HG03039 (cell line): ENCODE results near the gene KISS1.
"Not testable (repeated sequence)": the region's sequence is repeated elsewhere in the genome, so short reads cannot be mapped to it uniquely, and the experiment has no call there.

ENCODE experiments used
- ATAC-seq: cut with Tn5 transposase; IDR thresholded peaks from one replicate; pipeline ENCODE4 v1.9.1; 2021; ENCODE audit warnings: mild to moderate bottlenecking, moderate library complexity; ENCODE audit not compliant: unreplicated experiment

KISS1 gene, protein sequence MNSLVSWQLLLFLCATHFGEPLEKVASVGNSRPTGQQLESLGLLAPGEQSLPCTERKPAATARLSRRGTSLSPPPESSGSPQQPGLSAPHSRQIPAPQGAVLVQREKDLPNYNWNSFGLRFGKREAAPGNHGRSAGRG

DNA sequence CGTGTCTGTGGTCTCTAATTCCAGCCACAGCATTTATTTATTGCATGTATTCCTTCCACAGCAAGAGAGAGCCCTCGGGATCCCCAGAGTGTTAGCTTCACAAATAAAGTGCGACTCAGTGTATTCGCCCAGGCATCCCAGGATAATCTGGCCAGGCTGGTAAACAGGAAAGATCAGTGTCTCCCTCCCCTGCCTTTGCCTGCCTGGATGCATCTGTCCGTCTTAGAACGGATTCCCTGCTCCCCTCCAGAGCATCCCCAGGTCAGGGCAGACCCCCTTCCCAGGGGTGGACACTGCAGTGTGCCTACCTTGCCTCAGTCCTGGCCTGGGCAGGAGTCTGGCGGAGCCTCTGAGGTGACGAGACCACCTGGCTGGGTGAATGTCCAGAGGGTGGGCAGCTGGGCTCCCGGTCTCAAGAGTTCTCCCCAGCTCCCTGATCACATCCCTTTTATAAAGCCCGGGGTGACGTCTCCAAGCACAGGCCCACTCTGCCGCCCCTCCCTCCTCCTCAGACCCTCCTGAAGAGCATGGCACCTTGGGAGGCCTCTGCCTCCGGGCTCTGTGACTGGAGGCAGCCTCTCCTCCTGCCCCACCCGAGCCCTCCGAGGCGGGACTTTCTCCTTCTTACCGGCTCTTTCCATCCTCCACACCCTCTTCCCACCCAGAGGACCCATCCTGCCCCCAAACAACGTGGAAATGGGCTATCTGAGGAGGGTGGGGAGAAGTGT is at the start of gene KISS1:
TSS of gene KISS1 (minus strand) at position 424 of the 728 bp plus-strand sequence. CDS start 3,615 bp downstream, outside the sequence.
- no peak for ATAC-seq

DNA sequence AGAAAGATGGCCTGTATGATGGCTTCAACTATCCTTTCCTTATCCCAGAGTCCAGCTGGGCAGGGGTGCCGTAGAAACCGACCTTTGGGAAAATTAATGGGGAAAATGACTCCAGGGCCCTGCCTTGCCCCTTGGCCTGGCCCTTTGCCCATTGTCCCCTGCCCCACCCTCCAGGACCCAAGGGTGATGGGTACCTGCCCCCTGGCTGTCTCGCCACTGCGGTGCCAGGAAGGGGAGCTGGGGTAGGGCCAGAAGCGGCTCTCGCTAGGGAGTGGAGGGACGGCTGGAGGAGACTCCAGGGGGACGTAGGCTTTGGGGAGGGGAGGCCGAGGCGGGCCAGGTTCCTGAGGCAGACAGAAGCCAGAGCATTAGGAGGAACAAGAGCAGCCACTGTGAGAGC is 46.6 kb upstream of the KISS1 start:
- ATAC-seq: no peak

DNA sequence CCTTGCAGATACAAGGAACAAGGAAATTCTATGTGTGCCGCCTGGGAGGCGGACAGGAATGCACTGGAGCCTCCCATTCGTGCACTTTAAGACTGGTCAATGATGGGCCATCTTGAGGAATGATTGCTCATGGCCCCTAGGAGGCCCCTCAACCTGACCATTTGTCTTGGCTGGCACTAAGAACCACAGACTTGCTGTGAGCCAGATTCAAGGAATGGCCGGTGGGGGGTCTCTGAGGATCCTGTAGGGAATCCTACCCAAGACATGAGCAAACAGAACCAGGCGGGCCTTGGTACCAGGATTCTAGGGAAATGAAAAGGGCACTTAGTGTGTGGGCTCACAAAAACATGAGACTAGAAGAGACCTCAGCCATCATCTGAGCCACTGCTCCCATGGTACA is 45.6 kb upstream of the KISS1 start:
- ATAC-seq: no peak

DNA sequence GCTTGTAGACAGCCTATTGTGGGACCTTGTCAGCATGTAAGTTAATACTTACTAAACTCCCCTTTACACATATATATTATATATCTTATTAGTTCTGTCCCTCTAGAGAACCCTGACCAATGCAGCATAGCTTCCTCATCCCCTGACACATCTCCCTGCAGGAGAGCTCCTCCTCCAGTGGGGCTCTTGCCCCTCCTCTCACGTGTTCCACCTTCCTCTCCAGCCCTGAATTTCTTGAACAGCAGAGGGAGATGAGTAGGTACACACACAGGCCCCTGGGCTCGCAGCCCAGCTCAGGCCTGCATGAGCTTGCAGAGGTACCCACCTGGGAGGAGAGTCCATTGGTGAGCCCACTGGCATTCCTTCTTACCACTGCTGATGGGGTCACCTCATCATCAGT is 44.8 kb upstream of the KISS1 start:
- no peak for ATAC-seq

DNA sequence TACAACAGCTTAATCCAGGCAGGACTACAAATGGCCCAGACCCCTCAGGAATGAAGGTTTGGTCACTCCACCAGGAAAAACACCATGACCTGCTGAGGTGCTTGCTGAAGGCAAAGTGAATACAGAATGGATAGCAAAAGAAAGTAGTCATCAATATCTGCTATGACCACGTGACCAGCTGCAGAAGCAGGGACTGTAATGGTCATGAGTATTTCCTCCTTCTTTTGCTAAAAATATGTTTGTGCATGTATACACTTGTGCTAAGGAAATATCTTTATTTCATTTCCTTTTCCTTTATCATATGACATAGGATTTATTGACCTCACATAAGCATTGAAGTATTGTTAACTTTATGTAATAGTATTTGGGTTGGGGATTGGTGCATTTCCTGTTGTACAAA is 43.9 kb upstream of the KISS1 start:
- ATAC-seq: no peak

DNA sequence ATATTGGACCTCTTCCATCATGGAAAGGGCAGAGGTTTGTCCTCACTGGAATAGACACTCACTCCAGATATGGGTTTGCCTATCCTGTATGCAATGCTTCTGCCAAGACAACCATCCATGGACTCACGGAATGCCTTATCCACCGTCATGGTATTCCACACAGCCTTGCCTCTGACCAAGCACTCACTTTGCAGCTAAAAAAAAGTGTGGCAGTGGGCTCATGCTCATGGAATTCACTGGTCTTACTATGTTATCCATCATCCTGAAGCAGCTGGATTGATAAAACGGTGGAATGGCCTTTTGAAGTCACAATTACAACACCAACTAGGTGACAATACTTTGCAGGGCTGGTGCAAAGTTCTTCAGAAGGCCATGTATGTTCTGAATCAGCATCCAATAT is 43.1 kb upstream of the KISS1 start:
- not testable (repeated sequence) for ATAC-seq

DNA sequence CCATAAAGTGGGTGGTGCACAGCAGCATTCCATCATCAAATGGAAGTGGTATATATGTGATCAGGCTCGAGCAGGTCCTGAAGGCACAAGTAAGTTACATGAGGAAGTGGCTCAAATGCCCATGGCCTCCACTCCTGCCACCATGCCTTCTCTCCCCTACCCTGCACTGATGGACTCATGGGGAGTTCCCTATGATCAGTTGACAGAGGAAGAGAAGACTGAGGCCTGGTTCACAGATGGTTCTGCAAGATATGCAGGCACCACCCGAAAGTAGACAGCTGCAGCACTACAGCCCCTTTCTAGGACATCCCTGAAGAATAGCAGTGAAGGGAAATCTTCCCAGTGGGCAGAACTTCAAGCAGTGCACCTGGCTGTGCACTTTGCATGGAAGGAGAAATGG is 42.2 kb upstream of the KISS1 start:
- ATAC-seq: not testable (repeated sequence)

DNA sequence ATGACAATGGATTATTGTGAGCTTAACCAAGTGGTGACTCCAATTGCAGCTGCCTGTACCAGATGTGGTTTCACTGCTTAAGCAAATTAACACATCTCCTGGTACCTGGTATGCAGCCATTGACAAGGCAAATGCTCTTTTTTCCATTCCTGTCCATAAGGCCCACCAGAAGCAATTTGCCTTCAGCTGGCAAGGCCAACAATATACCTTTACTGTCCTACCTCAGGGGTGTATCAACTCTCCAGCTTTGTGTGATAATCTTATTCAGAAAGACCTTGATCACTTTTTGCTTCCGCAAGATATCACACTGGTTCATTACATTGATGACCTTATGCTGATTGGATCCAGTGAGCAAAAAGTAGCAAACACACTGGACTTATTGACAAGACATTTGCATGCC is 41.2 kb upstream of the KISS1 start:
- ATAC-seq: not testable (repeated sequence)

DNA sequence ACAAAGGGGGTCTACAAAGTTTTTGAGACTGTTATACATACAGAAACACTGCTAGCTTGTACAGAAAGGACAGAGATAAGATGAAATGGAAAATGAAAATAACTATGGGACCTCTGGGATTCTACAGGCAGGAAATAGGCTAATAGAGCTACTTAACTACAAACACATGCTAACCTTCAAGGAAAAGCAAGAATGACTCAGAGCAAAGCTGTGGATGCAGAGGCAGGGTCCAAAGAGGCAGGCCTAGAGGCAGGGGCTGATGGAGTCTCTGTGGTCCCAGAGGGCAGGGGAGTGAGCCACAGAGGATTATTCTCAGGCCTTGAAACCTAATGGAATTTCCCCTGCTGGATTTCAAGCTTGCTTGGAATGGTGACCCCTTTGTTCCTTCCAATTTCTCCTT is 36.2 kb upstream of the KISS1 start:
- ATAC-seq: no peak

DNA sequence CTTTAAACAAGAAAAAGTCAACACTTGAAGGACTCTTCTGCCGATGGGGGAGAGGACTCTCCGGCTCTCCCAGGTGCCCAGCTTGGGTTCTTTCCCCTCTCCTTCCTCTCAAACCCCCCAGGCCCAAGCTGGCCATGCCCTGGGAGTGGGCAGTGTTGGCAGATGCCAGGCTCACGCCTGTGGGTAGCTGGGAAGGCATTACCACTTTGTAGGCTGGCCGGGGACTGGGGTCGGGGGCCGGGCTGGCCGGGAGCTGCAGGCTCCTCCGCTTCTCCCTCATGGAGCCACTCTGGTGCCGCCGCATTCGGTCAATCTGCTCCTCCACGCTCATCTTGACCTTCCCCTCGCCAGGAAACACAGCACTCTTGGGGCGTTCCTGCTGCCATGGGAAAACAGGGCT is 33.9 kb upstream of the KISS1 start:
- no peak for ATAC-seq

DNA sequence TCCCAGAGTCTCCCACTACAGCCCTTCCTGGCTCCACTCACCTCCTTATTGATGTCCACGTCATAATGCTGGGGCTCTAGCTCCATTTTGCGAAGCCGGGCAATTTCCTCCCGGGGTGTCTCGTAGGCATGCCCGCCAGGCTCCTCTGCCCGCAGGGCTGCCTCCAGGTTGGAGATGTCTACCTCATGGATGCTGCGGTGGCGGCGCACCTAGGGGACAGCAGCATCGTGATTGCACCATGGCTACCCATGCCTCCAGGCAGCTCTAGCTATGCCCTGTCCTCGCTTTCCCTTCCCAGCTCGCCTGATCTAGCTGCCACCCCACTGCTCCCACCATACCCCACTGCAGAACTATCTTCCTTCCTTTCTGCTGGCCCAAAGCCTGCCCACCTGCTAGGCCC is 32.6 kb upstream of the KISS1 start:
- no peak for ATAC-seq

DNA sequence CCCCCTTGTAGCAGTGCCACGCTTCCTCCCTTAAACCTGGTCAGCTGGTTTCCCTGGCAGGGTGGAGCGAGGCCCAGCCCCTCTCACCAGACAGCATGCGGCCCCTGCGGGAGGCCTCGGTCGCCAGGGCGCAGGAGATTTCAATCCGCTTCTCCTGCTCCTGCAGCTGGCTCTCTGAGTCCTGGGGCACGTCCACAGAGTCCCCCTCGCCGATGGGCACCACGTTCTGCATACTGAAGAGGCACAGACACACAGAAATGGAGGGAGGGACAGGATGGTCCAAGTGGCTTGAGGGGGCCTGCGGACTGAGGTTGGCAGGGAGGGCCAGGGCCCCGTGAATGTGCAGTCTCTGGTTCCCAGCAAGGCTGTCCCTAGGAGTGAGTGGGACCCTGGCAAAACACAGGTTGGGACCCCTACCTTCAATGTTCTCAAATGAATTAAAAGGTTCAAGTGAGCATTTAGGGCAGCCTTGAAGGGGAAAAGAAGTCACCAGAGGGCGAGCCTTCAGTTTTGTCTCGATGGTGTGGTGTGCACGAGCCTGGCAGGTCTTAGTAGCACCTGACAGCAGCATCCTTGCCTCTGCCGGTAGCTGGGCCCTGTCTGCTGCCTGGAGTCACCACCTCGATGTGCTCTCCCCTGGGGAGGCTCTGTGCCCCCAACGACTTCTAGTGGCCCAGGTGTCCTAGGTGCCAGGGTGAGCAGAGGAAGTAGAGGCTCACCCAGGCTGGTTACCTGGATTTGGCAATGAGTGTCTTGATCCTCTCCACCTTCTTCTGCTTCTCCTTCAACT is 31.9 kb upstream of the KISS1 start:
- ATAC-seq: no peak

DNA sequence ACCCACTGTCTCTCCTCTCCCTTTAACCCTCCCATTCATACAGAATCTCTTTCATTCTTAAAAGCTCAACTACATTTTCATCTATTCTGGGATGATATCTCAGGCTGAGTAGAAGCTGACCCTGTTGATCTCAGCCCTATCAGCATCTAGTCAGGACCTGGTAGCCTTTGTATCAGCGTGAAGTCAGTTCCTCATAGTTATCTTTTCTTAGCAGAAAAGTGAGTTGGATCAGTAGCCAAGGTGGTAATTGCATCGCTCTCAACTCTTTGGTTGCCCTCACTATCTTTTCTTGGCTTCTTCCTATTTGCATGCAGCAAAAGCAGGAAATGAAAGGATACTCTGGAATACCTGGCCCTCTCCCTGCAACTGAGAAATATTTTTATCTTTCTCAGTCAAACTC is 31.1 kb upstream of the KISS1 start:
- no peak for ATAC-seq

DNA sequence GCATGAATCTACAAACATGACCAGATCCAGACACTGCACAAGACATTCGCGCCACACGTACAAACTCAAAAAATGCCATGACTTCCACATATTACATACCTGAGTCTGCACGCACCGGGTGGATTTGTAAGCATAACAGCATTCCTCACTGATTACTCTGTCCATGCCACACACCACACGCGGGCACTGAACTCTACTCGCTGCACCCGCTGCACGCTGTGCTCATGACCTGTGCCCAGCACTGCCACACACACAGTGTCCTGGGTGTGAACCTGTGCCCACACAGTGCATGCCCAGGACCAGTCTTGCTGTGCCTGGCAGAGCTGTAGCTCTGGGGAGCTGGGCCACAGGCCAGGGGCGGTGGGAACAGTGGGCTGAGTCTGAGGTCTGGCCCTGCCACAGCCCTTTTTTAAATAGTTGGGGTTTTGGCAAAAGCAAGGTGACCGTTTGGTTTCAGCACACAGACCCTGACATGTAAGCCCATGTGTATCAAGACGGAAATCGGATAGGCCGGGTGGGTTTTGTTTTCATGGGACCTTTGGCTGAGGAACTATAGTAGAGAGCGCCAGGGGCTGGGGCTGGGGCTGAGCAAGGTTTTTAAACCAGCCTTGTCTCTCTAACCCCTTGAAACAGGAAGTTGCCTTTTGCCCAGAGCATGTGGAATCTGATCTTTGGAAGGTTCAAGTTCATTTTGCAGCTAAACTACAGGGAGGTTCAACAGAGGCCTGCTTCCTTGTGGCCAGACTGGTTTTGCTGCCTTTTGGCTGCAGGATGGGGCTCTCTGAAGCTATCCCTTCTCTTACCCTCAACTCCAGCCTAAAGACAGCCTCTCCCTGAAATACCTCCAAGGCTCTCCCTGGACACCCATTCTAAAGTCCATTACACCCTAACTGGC is 29.8 kb upstream of the KISS1 start:
- ATAC-seq: no peak

DNA sequence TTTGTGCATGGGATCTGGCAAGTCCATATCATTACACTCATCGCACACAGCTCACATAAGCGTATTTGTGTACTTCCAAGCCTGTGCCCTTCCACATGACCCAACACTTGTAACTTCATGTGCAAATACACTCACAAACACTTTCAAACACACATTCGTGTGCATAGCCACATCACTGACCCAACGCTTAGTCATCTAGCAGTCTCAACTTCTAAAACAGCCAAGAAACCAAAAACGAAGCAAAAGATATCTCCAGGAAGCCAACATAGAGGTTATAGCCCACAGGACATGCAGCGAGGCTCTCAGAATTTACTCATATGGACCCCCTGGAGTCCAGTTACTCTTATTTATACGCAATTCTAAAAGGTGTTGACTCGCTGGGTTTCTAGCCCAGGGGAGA is 28.4 kb upstream of the KISS1 start:
- no peak for ATAC-seq

DNA sequence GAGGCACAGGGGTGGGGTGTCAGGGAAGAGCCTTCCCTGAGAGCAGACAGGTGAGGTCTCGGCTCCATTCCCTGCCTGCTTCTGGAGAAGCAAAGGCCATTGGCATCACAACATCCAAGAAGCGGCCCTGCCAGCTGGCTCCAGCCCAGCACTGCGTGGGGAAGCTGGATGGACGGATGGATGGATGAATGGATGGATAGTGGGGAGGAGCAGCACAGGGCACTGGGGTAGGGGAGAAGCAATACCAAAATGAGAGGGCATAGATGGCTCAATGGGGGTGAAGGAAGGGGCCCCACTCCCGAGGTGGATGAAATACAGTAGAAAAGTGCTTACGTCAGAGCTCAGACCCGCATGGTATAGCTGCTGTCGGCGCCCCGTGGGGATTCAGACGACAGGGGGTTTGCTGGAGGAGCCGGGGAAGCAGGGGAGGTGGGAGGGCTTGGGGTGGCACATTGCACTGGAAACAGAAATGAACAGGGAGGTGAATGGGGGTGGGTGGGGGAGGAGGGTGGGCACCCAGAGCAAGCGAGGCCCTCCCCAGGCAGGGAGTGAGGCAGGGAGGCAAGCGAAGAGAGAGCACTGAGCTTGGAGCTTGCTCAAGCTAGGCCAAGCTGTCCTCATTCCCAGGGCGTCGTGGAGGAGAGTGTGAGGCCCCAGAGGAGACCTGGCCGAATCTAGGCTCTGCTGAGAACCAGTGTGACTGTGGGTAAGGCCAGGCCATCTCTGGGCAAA is 27.0 kb upstream of the KISS1 start:
- ATAC-seq: no peak

DNA sequence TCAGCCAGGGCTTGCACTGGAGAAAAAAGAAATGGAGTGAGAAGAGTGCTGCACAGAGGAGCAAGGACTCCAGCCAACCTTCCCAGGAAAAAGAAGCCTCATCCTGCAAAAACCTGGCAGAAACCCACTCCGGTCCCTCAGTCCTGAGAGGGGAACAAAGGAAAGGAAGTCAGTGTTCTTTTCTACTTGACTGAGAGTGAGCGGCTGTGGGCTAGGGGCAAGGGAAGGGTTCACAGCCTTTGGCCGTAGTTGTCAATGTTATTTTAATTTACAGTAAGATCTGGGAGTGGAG is 26.4 kb upstream of the KISS1 start:
- no peak for ATAC-seq

DNA sequence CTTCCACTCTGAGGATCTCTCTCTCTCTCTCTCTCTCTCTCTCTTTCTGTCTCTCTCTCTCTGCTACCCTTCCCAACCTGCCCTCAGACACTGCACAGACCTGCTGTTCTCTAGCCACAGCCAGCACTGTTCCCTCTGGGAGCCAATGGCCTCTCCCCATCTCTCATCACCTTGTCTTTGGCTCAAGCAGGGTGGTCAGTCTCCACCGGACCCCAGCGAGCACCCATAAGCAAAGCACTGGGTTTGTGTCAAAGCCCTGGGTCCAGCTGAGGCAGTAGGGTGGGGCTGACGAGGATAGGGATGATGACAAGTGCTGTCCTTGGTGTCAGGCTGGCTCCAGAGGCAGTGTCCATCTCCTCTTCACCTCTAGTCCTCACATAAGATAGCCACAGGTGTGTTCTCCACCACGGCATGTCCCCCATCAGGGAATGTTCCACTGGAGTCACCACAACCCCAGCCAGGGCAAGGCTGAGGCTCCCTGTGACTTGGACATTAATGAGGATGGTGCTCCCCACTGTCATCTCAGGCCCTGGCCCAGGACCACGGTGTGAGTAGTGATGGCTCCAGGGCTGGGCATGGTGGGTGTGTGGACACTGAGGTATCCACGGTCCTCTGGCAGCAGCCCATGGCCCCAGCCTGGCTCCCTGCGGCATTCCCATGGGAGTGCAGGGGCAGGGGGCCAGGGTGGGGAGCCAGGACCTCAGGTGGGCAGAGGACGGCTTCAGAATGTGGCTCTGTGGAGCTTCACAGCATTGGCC is 25.9 kb upstream of the KISS1 start:
- no peak for ATAC-seq

DNA sequence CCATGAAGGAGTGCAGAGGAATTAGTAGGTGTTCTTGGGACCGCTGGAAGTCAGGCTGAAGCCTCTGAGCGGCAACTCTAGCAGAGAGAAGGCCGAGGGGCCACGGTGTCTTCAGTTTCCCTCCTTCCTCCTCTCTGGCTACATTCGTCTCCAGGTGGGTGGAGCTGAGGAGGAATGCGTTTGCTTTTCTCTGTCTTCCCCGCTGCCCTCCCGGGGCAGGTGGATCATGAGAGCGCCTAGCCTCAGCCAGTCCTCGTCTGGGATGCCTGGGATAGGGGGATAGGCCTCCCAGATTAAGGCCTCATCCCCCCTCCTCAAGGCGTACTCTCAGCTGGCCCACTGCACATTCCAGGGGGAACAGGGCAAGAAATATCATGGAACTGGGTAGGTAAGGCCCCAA is 25.0 kb upstream of the KISS1 start:
- ATAC-seq: no peak
